Limb (tissue), 2 donors: Measurements from ENCODE around the gene DOHH.

Experiments
- DNase-seq, 2 donors: peaks; one replicate each; pipeline ENCODE4 v3.0.0-alpha.2; 2016; ENCODE audit errors: extremely low spot score in 2 of 2

DOHH gene

GRCh38 chr19:3500429-3501101 lies at the start of gene DOHH:
TSS of gene DOHH (minus strand) at chr19:3500674. CDS start at chr19:3496814, 3,860 bp downstream.
- peak; percentile 97 for DNase-seq

DNA sequence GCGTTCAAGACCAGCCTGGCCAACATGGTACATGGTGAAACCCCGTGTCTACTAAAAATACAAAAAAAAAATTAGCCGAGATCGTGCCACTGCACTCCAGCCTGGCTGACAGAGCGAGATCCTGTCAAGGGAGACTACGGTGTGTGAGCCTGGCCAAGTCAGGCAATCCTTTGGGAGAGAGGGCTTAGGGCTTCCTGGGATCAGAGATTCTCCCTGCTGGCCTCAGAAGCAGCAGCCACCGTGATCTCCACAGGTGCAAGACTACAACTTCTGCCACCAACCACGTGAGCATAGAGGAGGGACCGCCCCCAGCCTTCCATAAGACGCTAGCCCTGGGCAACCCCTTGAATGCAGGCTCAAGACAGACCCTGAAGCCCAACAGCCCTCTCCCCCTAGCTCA lies 49.3 kb upstream of the DOHH start:
- DNase-seq, result no peak

DNA sequence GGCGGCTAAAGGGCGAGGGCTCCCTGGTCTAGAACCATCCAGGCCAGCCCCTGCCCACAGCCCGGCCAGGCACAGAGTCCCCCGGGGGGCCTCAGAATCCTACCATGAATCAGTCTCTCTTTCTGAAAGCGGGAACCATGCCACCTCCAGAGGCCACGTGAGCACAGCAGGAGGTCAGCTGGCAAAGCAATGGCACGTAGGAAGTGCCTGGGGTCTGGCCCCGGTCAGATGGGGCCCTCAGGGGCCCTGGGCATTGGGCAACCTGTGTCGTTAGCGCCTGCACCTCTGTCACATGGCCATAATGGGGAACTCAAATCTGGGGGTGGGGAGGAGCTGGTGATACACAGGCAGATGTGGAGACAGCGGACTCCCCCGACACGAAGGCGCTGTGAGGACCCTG lies 48.1 kb upstream of the DOHH start:
- no peak for DNase-seq

GRCh38 chr19:3547767-3548282 lies 47.4 kb upstream of the DOHH start:
- no peak for DNase-seq

- DNase-seq, result no peak
These were observed 46.8 kb upstream of the DOHH start for GRCh38 chr19:3547301-3547731.

GRCh38 chr19:3546119-3546518 lies 45.6 kb upstream of the DOHH start:
- DNase-seq, result no peak

- DNase-seq, result no peak
These were observed 45.2 kb upstream of the DOHH start for GRCh38 chr19:3545669-3546034.

GRCh38 chr19:3544742-3545668 lies 44.5 kb upstream of the DOHH start:
- peak in 1 of 2 donors; percentile 81 for DNase-seq

DNA sequence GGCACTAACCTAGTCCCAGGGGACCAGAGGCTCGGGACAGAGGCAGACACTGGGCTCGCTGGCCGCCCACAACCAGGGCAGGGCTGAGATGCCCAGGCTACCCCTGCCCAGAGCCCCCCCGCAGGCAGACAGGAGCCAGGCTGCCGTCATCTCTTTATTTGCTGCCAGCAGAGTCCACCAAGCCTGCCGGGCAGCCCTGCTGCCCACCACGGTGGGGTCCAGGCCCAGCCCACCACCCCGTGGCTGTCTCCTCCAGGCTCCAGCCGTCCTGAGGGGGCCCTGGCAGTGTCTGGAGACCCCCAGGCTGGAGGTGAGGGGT lies 43.5 kb upstream of the DOHH start:
- peak in 1 of 2 donors; percentile 26 for DNase-seq

DNA sequence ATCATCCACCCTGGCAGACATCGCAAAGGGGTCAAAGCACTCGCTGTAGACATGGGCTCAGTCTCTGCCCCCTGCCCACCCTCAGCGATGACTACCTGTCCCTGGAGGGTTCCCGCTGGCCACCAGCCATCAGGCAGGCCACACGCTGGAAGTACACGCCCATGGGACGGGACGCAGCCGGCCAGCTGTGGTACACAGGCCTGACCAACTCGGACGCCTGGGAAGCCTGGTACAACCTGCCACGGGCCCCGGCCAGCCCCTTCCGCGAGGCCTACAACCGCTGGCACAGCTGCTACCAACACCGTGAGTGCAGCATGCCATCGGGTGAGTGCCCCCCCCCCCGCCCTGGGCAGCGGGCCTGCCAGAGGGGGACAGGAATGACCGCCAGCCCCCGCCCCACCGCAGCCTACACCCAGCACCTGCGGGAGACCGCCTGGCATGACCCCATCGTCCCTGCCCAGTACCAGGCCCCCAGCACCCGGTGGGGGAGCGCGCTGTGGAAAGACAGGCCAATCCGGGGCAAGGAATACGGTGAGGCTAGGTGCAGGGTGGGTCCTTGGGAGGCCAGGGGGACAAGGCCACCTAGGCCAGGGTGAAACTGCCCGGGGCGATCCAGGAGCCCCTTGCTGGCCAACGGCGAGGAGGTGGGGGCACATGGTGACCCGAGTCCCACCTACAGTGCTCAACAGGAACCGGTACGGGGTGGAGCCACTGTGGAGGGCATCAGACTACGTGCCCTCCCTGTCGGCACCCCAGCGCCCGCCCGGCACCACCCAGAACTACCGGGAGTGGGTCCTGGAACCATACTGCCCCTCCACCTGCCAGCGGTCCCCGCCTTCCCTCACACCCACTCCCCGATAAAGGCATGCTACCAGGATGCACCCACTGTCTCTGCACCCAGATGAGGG lies 42.9 kb upstream of the DOHH start:
- peak in 1 of 2 donors; percentile 40 for DNase-seq

GRCh38 chr19:3539756-3540118 lies 39.3 kb upstream of the DOHH start:
- no peak for DNase-seq

GRCh38 chr19:3538965-3539755 lies 38.7 kb upstream of the DOHH start, which contains the start of gene TEKTIP1:
TSS of gene TEKTIP1 (plus strand) at chr19:3539174. CDS start at chr19:3539178, 4 bp downstream.
- peak in 1 of 2 donors; percentile 39 for DNase-seq

DNA sequence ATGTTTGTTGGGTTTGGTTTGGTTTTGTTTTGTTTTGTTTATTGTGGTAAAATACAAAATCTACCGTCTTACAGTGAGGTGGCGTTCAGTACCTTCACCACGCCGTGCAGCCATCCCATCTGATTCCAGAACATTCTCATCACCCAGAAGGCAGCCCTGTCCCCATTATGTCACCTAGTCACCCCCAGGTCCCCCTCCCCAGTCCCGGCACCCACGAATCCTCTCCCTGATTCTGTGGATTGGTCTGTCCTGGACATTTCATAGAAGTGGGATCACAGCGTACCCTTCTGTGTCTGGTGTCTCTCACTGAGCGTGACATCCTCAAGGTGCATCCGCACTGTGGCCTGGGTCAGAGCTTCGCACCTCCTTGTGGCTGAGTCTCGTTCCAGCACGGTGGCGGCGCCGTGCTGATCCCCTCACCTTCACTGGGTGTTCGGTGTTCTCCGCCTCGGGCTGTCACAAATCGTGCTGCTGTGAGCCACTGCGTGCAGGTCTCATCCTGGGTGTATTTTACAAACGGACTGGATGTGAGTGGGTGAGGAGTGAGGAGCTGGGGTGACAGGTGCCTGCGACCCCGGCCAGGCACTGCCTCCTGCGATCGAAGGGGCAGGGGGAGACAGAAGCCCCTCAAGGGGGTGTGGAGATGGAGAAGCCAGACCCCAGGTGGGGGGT lies 37.9 kb upstream of the DOHH start:
- DNase-seq, result no peak

- DNase-seq, result peak in 1 of 2 donors; percentile 30
These were observed 37.2 kb upstream of the DOHH start for GRCh38 chr19:3537438-3538240.

- DNase-seq, result peak in 1 of 2 donors; percentile 33
These were observed 36.6 kb upstream of the DOHH start for GRCh38 chr19:3537101-3537437.

- DNase-seq, result peak in 1 of 2 donors; percentile 41
These were observed 36.1 kb upstream of the DOHH start for GRCh38 chr19:3536429-3537100.

DNA sequence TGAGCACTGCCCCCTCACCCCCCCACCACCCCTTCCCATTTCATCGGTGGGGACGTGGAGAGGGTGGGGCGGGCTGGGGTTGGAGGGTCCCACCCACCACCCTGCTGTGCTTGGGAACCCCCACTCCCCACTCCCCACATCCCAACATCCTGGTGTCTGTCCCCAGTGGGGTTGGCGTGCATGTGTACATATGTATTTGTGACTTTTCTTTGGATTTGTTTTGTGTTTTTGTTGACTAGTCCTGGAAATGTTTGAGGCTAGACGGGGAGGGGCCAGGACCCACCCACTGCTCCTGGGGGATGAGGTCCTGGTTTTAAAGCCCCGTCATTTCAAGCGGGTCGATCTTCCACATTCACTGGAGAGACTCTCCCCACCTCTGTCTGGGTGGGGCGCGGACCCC lies 35.5 kb upstream of the DOHH start:
- DNase-seq, result peak in 1 of 2 donors; percentile 27

DNA sequence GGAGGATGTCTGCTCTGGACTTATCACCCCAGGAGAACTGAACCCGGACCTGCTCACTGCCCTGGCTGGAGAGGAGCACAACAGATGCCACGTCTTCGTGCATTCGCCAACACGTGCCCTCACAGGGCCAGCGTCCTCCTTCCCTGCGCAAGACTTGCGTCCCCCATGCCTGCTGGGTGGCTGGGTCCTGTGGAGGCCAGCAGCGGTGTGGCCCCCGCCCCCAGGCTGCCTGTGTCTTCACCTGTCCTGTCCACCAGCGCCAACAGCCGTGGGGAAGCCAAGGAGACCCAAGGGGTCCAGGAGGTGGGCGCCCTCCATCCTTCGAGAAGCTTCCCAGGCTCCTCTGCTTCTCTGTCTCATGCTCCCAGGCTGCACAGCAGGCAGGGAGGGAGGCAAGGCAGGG lies 35.1 kb upstream of the DOHH start:
- peak in 1 of 2 donors; percentile 24 for DNase-seq

DNA sequence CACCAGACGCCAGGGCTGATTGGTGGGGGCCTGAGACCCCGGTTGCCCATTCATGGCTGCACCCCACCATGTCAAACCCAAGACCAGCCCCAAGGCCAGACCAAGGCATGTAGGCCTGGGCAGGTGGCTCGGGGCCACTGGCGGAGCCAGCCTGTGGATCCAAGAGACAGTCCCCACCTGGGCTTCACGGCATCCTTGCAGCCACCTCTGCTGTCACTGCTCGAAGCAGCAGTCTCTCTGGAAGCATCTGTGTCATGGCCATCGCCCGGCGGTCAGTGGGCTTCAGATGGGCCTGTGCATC lies 34.7 kb upstream of the DOHH start:
- no peak for DNase-seq
